ENCODE results near the gene GORASP2. TPM values are rescaled to one million over a fixed set of nuclear protein-coding genes. Genes with fewer than 3 reads are reported as not detected.

GORASP2 gene
- total RNA-seq, 1 experiment from 2014 or later: 102 TPM

GRCh38 chr2:170932166-170932565 is 3.1 kb downstream of the GORASP2 start (continued):
- TF ChIP-seq ARID4B (CRISPR knock-in tag; IDR thresholded peaks at IDR 0.05; ENCODE audit: borderline replicate concordance) (no peak), ATF6 (CRISPR knock-in tag; IDR thresholded peaks at IDR 0.05) (no peak), PREB (CRISPR knock-in tag; IDR thresholded peaks at IDR 0.05; ENCODE audit: borderline replicate concordance) (no peak), USF2 (CRISPR knock-in tag; IDR thresholded peaks at IDR 0.05) (no peak), HMGXB4 (CRISPR knock-in tag; IDR thresholded peaks at IDR 0.05) (no peak), NR1H2 (CRISPR knock-in tag; IDR thresholded peaks at IDR 0.05) (no peak)

GRCh38 chr2:170932948-170933347 is 3.9 kb downstream of the GORASP2 start:
- ChIA-PET CTCF (no interaction called here), POLR2A (no interaction called here)
- DNase-seq (ENCODE audit: low spot score): no peak

GRCh38 chr2:170937709-170938379 is 8.8 kb downstream of the GORASP2 start:
- ChIA-PET CTCF (interaction anchor here (1.1 to 1.8 kb wide), 2 partner anchors 9 to 93 kb away, joined by 3 to 15 read pairs; partner anchors contain the start of gene GORASP2), POLR2A (no interaction called here)
- Mint-ChIP-seq H3K36me3 (no peaks in the 10 kb centered on the region; the same call in 1 of the 2 replicates), H3K9me3 (no peaks in the 10 kb centered on the region), H3K4me3 (no peak overlapping the region), H3K27me3 (ENCODE audit: low read depth) (no peaks in the 10 kb centered on the region), H3K4me1 (peaks cover 26% of the 10 kb centered on the region), H3K27ac (peak overlapping the region; percentile 28; the same call in 1 of the 2 replicates)
- no peak for DNase-seq (ENCODE audit: low spot score)
- no peak for ATAC-seq
- TF ChIP-seq SP1 (CRISPR knock-in tag; conservative IDR thresholded peaks at IDR 0.05) (no peak), CTCF (IDR thresholded peaks at IDR 0.05) (no peak), CDX4 (CRISPR knock-in tag; IDR thresholded peaks at IDR 0.05; ENCODE audit: borderline replicate concordance) (no peak), ZNF512 (CRISPR knock-in tag; IDR thresholded peaks at IDR 0.05; ENCODE audit: borderline replicate concordance) (no peak), RORB (CRISPR knock-in tag; IDR thresholded peaks at IDR 0.05) (no peak)

More at GRCh38 chr2:170932948-170933347, 3.9 kb downstream of the GORASP2 start:
- TF ChIP-seq CDX4 (CRISPR knock-in tag; IDR thresholded peaks at IDR 0.05; ENCODE audit: borderline replicate concordance): no peak
- Mint-ChIP-seq H3K4me1 (peaks cover 33% of the 10 kb centered on the region), H3K36me3 (peaks cover under 1% of the 10 kb centered on the region; the same call in 1 of the 2 replicates), H3K27ac (peak overlapping the region; percentile 95; the same call in 1 of the 2 replicates), H3K9me3 (no peaks in the 10 kb centered on the region; the same call in 1 of the 2 replicates), H3K27me3 (ENCODE audit: low read depth) (no peaks in the 10 kb centered on the region), H3K4me3 (no peak overlapping the region)
- ATAC-seq: no peak

All from WTC11 (cell line).